Left ventricle myocardium inferior (tissue), 1 donor: Measurements from ENCODE around the gene MOB1B. TPM values are rescaled to one million over a fixed set of nuclear protein-coding genes. Genes with fewer than 3 reads are reported as not detected.
"Not testable (repeated sequence)": the region's sequence is repeated elsewhere in the genome, so short reads cannot be mapped to it uniquely, and the experiment has no call there.

ENCODE experiments used
- DNase-seq: peaks from one replicate; pipeline ENCODE4 v3.0.0-alpha.2; 2020
- H3K27ac ChIP-seq: fragments of 200-600 bp; replicated peaks from 2 replicates; pipeline ENCODE4 v1.8.0; 2021
- H3K27me3 ChIP-seq: fragments of 200-600 bp; 2 replicates; pipeline ENCODE4 v1.8.0; 2021; ENCODE audit warnings: low read depth
- H3K36me3 ChIP-seq: fragments of 200-600 bp; 2 replicates; pipeline ENCODE4 v1.8.0; 2021
- H3K4me1 ChIP-seq: fragments of 200-600 bp; 2 replicates; pipeline ENCODE4 v1.8.0; 2021
- H3K4me3 ChIP-seq: fragments of 200-600 bp; 2 replicates; pipeline ENCODE4 v1.8.0; 2021; ENCODE audit warnings: mild to moderate bottlenecking, moderate library complexity
- H3K9me3 ChIP-seq: fragments of 200-600 bp; replicated peaks from 2 replicates; pipeline ENCODE4 v1.8.0; 2021
- intact Hi-C: fragments of 100-400 bp; cut with micrococcal nuclease; formaldehyde crosslinking; loops from one replicate; pipeline ENCODE4 v1.11.0; 2022
- total RNA-seq: library from RNA; stranded (reverse); fragmentation: NEBNext Ultra II Directional; extraction: Animal tissue kit (Norgen Biotek cat#: 25700); gene quantifications from one replicate; pipeline ENCODE4 v1.2.1, GENCODE V29; 2021
- TF ChIP-seq, protein P1 (sequence below): fragments of 200-600 bp; IDR thresholded peaks from 2 replicates; pipeline ENCODE4 v1.8.0; 2021; ENCODE audit warnings: antibody characterized with exemption, mild to moderate bottlenecking, borderline replicate concordance
- donor health status: DM: no; HTN: yes; CAD: no; lungs with severe emphysema.

MOB1B gene
- total RNA-seq, 1 donor from 2014 or later, result 18.3 TPM

- Histone ChIP-seq H3K27me3 (no peaks in the 10 kb centered on the region), H3K36me3 (no peaks in the 10 kb centered on the region), H3K27ac (no peak overlapping the region), H3K4me1 (peaks cover 12% of the 10 kb centered on the region), H3K4me3 (no peak overlapping the region), H3K9me3 (no peaks in the 10 kb centered on the region)
- intact Hi-C loops, result loop anchor here (10.0 kb wide), 1 partner anchor 353 kb away; no protein-coding TSS in a partner anchor
- TF ChIP-seq, protein P1, sequence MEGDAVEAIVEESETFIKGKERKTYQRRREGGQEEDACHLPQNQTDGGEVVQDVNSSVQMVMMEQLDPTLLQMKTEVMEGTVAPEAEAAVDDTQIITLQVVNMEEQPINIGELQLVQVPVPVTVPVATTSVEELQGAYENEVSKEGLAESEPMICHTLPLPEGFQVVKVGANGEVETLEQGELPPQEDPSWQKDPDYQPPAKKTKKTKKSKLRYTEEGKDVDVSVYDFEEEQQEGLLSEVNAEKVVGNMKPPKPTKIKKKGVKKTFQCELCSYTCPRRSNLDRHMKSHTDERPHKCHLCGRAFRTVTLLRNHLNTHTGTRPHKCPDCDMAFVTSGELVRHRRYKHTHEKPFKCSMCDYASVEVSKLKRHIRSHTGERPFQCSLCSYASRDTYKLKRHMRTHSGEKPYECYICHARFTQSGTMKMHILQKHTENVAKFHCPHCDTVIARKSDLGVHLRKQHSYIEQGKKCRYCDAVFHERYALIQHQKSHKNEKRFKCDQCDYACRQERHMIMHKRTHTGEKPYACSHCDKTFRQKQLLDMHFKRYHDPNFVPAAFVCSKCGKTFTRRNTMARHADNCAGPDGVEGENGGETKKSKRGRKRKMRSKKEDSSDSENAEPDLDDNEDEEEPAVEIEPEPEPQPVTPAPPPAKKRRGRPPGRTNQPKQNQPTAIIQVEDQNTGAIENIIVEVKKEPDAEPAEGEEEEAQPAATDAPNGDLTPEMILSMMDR, result no peak
- DNase-seq, result no peak
These were observed 106.0 kb downstream of the MOB1B start for GRCh38 chr4:71008196-71008595.

- intact Hi-C loops, result loop anchor here (10.0 kb wide), 1 partner anchor 354 kb away; no protein-coding TSS in a partner anchor
- peaks cover 12% of the 10 kb centered on the region for H3K4me1 ChIP-seq
- no peak for DNase-seq
These were observed 106.9 kb downstream of the MOB1B start for GRCh38 chr4:71009086-71009485.

GRCh38 chr4:71009890-71010588, 107.9 kb downstream of the MOB1B start:
- H3K27ac ChIP-seq, result no peak overlapping the region
- peaks cover 12% of the 10 kb centered on the region for H3K4me1 ChIP-seq
- DNase-seq, result no peak
- H3K36me3 ChIP-seq, result no peaks in the 10 kb centered on the region
- H3K27me3 ChIP-seq, result no peaks in the 10 kb centered on the region
- TF ChIP-seq, protein P1, result peak; percentile 72
- no peaks in the 10 kb centered on the region for H3K9me3 ChIP-seq
- H3K4me3 ChIP-seq, result no peak overlapping the region
- intact Hi-C loops, result loop anchor here (10.0 kb wide), 1 partner anchor 355 kb away; no protein-coding TSS in a partner anchor

More at GRCh38 chr4:71009086-71009485, 106.9 kb downstream of the MOB1B start:
- Histone ChIP-seq H3K36me3 (no peaks in the 10 kb centered on the region), H3K4me3 (no peak overlapping the region), H3K9me3 (no peaks in the 10 kb centered on the region), H3K27ac (no peak overlapping the region), H3K27me3 (no peaks in the 10 kb centered on the region)
- TF ChIP-seq, protein P1, result no peak

GRCh38 chr4:71011451-71011850, 109.3 kb downstream of the MOB1B start:
- Histone ChIP-seq H3K36me3 (no peaks in the 10 kb centered on the region), H3K4me1 (peaks cover 12% of the 10 kb centered on the region), H3K27me3 (no peaks in the 10 kb centered on the region), H3K4me3 (no peak overlapping the region), H3K9me3 (peaks cover 4% of the 10 kb centered on the region), H3K27ac (no peak overlapping the region)
- TF ChIP-seq, protein P1, result no peak
- DNase-seq, result no peak
- intact Hi-C loops, result no loop called here

DNA sequence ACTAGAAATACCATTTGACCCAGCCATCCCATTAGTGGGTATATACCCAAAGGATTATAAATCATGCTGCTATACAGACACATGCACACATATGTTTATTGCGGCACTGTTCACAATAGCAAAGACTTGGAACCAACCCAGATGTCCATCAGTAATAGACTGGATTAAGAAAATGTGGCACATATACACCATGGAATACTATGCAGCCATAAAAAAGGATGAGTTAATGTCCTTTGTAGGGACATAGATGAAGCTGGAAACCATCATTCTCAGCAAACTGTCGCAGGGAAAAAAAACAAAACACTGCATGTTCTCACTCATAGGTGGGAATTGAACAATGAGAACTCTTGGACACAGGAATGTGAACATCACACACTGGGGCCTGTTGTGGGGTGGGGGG, 115.2 kb downstream of the MOB1B start:
- H3K27me3 ChIP-seq, H3K4me3 ChIP-seq, H3K27ac ChIP-seq, H3K36me3 ChIP-seq, DNase-seq, H3K4me1 ChIP-seq, intact Hi-C loops: not testable (repeated sequence)
- peaks cover 12% of the 10 kb centered on the region for H3K9me3 ChIP-seq

DNA sequence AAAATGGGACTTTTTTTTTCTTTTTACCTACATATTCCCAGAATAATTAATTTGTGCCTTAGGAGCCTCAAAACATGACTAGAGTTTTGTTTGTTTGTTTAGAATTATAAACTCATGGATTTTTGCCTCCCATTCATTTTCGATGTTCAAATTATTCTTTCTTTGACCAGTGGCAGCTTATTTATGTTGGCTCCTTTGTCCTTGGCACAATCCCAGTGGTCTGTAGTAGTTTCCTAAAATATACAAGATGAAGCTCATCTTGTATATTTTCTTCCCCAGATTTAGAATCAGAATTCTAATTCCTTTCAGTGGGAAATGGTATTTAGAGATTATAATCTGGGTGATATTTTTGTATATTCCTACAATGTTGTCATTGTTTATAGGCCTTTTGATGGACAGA, 118.4 kb downstream of the MOB1B start:
- intact Hi-C loops, result no loop called here
- H3K27me3 ChIP-seq, result no peaks in the 10 kb centered on the region
- H3K27ac ChIP-seq, result no peak overlapping the region
- no peak for DNase-seq
- H3K36me3 ChIP-seq, result no peaks in the 10 kb centered on the region
- H3K4me1 ChIP-seq, result peaks cover 10% of the 10 kb centered on the region
- no peak overlapping the region for H3K4me3 ChIP-seq
- H3K9me3 ChIP-seq, result peaks cover 12% of the 10 kb centered on the region
- TF ChIP-seq, protein P1, result no peak
